K562 (cell line): ENCODE results near the gene NDC1. TPM values are rescaled to one million over a fixed set of nuclear protein-coding genes. Genes with fewer than 3 reads are reported as not detected.

Experiments
- ARID1B ChIP-seq: fragments of 450-650 bp; IDR thresholded peaks from 2 replicates; pipeline ENCODE4 v1.6.1; 2016; ENCODE audit warnings: antibody characterized with exemption, mild to moderate bottlenecking, inconsistent platforms
- DMBX1 ChIP-seq: fragments of 250-450 bp; sonication (Bioruptor Pico); IDR thresholded peaks from 2 replicates; pipeline ENCODE4 v1.8.0; 2022; ENCODE audit warnings: inconsistent platforms, mild to moderate bottlenecking, moderate library complexity, borderline replicate concordance
- FIP1L1 ChIP-seq: fragments of 200-400 bp; formaldehyde crosslinking; IDR thresholded peaks from 2 replicates; pipeline ENCODE4 v1.6.1; 2018; ENCODE audit warnings: mild to moderate bottlenecking, low read depth, low read length; ENCODE audit not compliant: poor library complexity, severe bottlenecking
- GABPA ChIP-seq: fragments of 200-800 bp; sonication (Bioruptor generic); conservative IDR thresholded peaks from 2 replicates; pipeline ENCODE4 v1.6.1; 2016; ENCODE audit warnings: low read depth, missing genetic modification characterization, missing compliant biosample characterization
- KAT2B ChIP-seq: IDR thresholded peaks from one replicate; pipeline ENCODE4 v1.6.1; 2012; ENCODE audit warnings: low read depth, mild to moderate bottlenecking, control low read depth, inconsistent platforms, low read length, moderate library complexity
- MBD1 ChIP-seq: fragments of 250-450 bp; sonication (Bioruptor Pico); IDR thresholded peaks from 2 replicates; pipeline ENCODE4 v1.8.0; 2022; ENCODE audit warnings: inconsistent platforms
- MGA ChIP-seq: fragments of 450-650 bp; IDR thresholded peaks from 2 replicates; pipeline ENCODE4 v1.6.1; 2016; ENCODE audit warnings: mild to moderate bottlenecking, moderate library complexity
- POLR2B ChIP-seq: fragments of 450-650 bp; IDR thresholded peaks from 2 replicates; pipeline ENCODE4 v1.6.1; 2018; ENCODE audit warnings: low read depth; ENCODE audit not compliant: partially characterized antibody
- PPARD ChIP-seq: fragments of 250-450 bp; sonication (Bioruptor Pico); IDR thresholded peaks from 2 replicates; pipeline ENCODE4 v1.8.0; 2022; ENCODE audit warnings: inconsistent platforms, mild to moderate bottlenecking, moderate library complexity
- RBBP5 ChIP-seq: fragments of 200-600 bp; sonication (generic); IDR thresholded peaks from 2 replicates; pipeline ENCODE4 v1.6.1; 2012; ENCODE audit warnings: borderline replicate concordance, mild to moderate bottlenecking, low read length, control low read depth, inconsistent platforms; ENCODE audit not compliant: insufficient read depth, poor library complexity, severe bottlenecking
- RBM34 ChIP-seq: fragments of 200-400 bp; formaldehyde crosslinking; IDR thresholded peaks from 2 replicates; pipeline ENCODE4 v1.6.1; 2018; ENCODE audit warnings: low read length, borderline replicate concordance; ENCODE audit not compliant: insufficient read depth
- SAFB ChIP-seq: fragments of 200-400 bp; formaldehyde crosslinking; IDR thresholded peaks from 2 replicates; pipeline ENCODE4 v1.6.1; 2017; ENCODE audit warnings: low read depth, low read length, borderline replicate concordance
- YBX1 ChIP-seq: fragments of 450-650 bp; IDR thresholded peaks from 2 replicates; pipeline ENCODE4 v1.7.1; 2016; ENCODE audit warnings: mild to moderate bottlenecking
- polyA plus RNA-seq, 8 experiments: library from polyadenylated mRNA; depleted of rRNA in 4 of 8; stranded (reverse) in 5 of 8; unstranded in 3 of 8; fragments of >200 nt; fragmentation: Nextera tagmentation in 2 of 8; fragmentation: Illumina TruSeq in 1 of 8; extraction: Ambion mirVana in 2 of 8; extraction: Trizol in 1 of 8; gene quantifications; 2 replicates each; pipeline versions ENCODE4 v1.2.1 to v1.2.3, GENCODE V29; 2011 to 2014; ENCODE audit warnings: inconsistent platforms in 1 of 8, missing spikeins in 1 of 8
- total RNA-seq, 7 experiments: library from RNA; depleted of rRNA in 6 of 7; stranded (reverse); fragments of >200 nt in 6 of 7; fragmentation: Illumina TruSeq in 2 of 7; extraction: Trizol in 2 of 7; gene quantifications; 2 replicates each; pipeline versions ENCODE4 v1.2.1 to v1.2.3, GENCODE V29; 2011 to 2021; ENCODE audit warnings: low replicate concordance in 1 of 7

The NDC1 gene
- total and polyA plus RNA-seq, 9 of the 15 experiments (the other 6 are each of a cell fraction or from before 2014, with no cell fraction given): 26.9 to 102 (median 64.5) TPM

GRCh38 chr1:53738205-53739108 lies 99.6 kb downstream of the NDC1 start (continued):
- TF ChIP-seq FIP1L1 (peak; percentile 55), POLR2B (no peak), RBBP5 (peak; percentile 20), PPARD (CRISPR knock-in tag) (no peak), RBM34 (0 out of 2 replicates have a peak, but pooled peaks have one; percentile 35), MGA (no peak), YBX1 (no peak), ARID1B (no peak), GABPA (tag) (no peak), KAT2B (no peak), SAFB (peak; percentile 66; the same call in 1 of the 2 replicates), MBD1 (CRISPR knock-in tag) (0 out of 2 replicates have a peak, but pooled peaks have one; percentile 39), DMBX1 (CRISPR knock-in tag) (no peak)
